NCI-H2081 treated with DMSO at 0.1 percent for 48 hours (cell line): Measurements from ENCODE around the gene EIF1.
"Not testable (repeated sequence)": the region's sequence is repeated elsewhere in the genome, so short reads cannot be mapped to it uniquely, and the experiment has no call there.

ENCODE experiments used
- DNase-seq: peaks from one replicate; lab custom pipeline; 2025; lab: John Stamatoyannopoulos, UW

Gene EIF1

GRCh38 chr17:41700843-41701242, 12.2 kb downstream of the EIF1 start:
- not testable (repeated sequence) for DNase-seq

DNA sequence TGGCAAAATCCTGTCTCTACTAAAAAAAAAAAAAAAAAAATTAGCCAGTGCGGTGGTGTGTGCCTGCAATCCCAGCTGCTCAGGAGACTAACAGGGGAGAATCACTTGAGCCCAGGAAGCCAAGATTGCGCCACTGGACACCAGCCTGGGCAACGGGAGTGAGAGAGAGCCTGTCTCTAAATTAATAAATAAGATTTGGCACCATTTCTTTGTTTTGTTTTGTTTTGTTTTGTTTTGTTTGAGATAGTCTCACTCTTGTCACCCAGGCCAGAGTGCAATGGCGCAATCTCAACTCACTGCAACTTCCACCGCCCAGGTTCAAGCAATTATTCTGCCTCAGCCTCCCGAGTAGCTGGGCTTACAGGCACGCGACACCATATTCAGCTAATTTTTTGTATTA, 14.0 kb downstream of the EIF1 start:
- no peak for DNase-seq

DNA sequence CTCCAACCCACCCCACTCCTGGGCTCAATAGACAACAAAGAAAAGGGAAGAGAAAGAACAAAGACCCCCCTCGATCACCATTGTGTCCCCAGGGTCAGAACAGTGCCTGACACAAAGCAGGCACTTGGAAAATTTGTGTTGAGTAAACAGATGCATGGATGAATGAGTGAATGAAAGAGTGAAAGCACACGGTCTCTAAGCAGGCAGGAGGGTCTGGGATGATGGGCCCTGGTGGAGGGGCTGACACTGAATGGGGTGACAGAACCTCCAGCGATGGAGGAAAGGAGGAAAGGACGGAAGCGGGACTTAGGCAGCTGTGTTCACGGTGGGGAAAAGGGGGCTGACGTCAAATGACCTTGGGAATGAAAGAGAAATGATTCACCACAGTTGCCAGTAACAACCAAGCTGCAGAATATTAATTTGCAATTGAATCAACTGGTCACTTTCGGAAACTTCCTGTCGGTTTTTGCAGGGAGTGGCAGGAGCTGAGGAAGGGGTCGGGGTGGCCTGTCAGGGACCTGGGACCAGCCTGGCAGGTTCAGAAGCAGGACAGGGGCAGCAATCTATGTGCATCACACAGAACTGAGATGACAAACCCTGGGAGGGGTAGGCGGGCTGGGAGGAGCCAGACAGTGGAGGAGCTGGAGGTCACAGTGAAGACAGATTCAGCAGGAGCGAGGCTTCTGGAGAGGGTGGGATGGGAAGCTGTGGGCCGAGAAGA, 16.7 kb downstream of the EIF1 start:
- DNase-seq: no peak

DNA sequence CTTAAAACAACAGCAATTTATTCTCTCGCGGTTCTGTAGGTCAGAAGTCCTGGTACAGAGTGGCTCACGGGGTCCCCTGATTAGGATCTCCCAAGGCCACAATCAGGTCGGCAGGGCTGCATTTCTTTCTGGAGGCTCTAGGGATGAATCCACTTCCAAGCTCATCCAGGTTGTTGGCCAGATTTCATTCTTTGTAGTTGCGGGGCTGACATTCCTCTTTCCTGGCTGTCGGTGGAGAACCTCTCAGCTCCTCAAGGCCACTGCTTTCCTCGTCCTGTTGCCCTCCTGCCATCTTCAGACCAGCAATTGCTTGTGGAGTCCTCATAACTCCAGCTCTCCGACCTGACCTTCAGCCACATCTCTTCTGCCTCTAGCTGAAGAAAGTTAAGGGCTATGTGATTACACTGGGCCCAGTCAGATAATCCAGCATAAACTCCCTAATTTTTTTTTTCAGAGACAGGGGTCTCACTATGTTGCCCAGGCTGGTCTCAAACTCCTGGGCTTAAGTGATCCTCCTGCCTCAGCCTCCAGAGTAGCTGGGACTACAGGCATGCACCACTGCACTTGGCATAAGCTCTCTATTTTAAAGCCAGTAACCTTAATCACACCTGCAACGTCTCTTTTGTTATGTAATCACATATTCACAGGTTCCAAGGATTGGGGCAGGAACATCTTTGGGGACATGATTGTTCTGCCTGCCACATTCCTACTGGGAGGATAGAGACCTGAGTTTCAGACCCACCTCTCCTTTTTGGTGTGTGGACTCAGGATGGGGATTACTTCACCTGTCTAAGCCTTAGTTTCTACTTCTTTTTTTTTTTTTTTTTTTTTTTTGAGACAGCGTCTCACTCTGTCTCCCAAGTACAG, 19.4 kb downstream of the EIF1 start:
- DNase-seq: no peak

- DNase-seq: no peak
These were observed 21.9 kb downstream of the EIF1 start for GRCh38 chr17:41710472-41711090.

DNA sequence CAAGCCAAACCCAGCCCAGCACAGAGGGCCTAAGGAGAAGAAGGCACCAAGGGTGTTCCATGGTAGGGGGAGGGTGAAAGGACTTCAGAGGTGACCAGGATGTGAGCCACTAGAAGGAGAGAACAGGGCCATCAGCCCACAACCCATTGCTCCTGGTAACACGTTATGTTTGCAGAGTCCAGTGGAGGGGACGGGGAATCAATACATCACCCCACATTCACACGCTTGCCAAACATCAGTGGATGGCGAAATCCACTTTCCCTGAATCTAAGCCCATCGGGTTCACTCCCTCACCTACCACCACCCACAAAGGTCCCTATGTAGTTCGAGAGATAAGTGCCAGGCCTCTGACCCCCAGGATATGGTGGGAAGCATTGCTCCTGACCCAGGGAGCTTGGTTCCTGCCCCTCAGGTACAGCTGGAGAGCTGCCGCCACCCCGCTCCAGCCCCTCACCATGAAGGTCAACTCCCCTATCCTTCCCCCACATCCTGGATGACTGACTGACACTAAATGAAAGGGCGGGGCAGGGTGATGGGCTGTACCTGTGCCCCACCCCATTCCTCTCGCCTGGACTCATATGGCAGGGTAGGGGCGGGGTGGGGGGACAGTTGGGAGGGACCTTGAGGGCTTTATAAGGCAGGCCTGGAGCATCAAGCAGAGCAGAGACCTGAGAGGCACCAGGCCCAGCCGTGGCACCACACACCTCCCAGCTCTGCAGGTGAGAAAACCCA, 23.1 kb downstream of the EIF1 start, which contains the start of gene GAST:
Gene GAST, plus strand, starts transcription at position 663 of the 732 bp plus-strand sequence. CDS start 3,106 bp downstream, outside the sequence.
- no peak for DNase-seq

- no peak for DNase-seq
These were observed 29.0 kb downstream of the EIF1 start for GRCh38 chr17:41717408-41718286.

GRCh38 chr17:41718287-41718645, 29.6 kb downstream of the EIF1 start:
- DNase-seq: no peak

DNA sequence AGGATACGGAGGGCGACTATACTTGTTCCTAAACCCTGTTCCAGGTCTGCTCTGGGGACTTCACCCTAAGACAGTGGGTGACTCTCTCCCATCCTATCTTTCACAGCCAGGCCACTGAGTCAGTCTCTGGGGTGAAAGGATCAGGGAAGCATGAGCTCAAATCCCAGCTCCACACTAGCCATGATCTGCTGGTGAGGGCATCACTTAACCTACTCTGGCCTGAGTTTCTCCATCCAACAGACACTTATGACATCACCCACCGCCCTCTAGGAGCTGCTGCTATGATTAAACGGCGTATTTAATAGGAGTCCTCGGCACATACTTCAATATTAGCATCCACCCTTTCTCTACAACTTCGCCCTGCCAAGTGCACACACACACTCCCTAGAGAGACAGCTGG, 33.5 kb downstream of the EIF1 start:
- no peak for DNase-seq

GRCh38 chr17:41723801-41724475, 35.3 kb downstream of the EIF1 start:
- DNase-seq: no peak

- DNase-seq: no peak
These were observed 35.9 kb downstream of the EIF1 start for GRCh38 chr17:41724476-41725050.

GRCh38 chr17:41725134-41725533, 36.4 kb downstream of the EIF1 start:
- no peak for DNase-seq

DNA sequence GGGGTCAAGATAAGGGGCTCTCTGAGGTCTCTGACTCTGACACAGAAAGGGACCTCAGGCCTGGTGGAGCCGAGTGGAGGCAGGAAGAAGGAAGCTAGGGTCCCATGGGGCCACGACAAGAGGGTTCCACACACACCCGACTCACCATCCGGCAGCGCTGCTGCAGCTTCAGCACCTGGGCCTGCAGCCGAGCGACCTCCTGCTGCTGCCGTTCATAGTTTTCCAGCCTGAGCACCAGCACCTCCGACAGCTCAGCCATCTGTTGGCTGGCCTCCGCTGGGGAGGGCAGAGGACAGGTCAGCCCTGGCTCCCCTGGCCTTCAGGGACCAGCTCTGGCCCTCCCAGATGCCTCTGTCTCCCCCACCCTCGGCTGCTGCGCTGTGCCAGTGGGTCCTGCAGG, 39.4 kb downstream of the EIF1 start:
- no peak for DNase-seq

DNA sequence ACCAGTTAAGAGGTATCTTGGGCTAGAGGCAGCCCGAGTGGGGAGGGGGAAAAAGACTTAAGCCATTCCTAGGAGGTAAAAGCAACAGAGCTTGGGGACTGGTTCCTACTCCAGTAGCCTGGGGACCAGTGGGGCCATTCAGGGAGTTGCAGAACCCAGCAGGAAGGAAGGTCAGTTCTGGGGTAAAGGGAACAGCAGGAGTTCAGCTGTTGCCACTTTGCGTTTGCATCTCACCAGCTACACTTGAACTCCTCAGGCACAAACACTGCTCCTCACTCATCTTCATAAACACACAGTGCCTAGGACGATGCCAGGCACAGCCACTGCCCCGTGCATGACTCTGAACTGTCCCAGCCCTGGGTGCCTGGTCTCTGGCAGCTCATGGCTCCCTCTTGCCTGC, 41.8 kb downstream of the EIF1 start:
- DNase-seq: no peak

DNA sequence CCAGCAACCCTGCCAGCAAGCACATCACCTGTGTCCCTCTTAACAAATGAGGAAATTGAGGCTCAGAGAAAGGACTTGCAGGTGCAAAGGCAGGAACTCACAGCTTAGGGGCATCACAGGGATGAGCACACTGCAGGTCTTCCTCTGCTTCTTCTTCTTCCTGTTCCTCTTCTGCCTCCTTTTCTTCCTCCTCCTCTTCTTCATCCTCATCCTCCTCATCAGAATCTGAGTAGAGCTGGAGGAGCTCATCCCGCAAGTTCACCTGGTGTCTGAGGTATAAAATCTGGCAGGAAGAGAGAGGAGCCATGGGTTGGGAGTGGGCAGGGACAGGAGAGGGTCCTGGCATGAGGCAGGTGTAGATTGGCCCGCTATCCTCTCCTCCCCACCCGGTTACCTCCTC, 43.2 kb downstream of the EIF1 start:
- DNase-seq: no peak

- no peak for DNase-seq
These were observed 44.9 kb downstream of the EIF1 start for GRCh38 chr17:41733348-41734138.

DNA sequence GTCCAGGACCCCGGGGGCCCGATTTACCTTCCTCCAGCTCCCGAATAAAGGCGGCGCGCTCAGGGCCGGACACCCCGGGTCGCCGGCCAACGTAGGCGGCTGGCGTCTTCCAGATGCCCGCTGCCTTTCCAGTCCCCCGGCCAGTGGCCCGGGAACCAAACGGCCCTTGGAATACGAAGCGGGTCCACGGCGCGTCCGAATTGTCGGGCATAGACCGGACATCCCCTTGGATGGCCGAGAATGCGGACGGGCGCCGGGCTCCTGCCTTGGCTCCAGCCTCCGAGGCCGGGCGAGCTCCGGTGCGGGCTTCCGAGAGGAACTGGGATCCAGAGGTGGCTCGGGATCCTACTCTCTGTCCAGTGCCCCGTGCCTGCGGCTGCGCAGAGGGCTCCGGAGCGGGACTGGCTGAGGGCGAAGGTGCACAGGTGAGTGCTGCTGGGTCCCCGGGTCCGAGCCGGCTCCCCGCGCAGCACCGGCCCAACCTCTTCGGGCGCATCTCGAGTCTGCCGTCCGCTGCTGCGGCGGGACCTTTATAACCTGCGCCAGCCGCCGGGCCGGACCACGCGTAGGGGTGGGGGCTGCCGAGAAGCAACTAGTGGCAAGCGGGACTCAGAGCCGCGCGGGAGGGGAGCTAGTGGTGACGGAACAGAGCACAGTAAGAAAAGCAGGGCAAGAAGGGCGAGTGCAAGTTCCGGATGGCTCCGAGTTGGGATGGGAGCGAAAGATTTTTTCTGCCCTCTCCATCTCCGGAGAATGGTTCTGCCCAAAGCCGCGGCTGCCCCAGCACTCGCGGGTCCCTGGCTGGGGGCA, 45.7 kb downstream of the EIF1 start, which contains the start of gene HAP1:
Gene HAP1, minus strand, starts transcription at position 505 of the 810 bp plus-strand sequence. Its CDS starts 9 bp downstream, at position 496.
- DNase-seq: no peak

DNA sequence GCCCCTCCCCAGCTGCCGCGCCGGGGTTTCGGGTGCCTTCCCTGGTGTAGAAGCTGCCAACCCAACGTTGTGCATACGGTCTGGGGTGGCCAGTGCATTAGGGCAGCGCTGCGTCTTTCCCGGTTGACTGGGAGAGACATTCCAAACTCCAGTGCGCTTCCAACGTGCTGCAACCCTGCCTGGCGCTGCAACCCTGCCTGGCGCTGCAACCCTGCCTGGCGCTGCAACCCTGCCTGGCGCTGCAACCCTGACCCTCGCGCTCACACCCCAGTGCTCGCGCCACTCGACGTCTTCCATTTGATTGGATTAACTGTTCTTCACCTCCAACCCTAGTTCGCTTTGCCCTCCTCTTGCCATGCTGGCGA, 46.2 kb downstream of the EIF1 start:
- no peak for DNase-seq
